Stimulated activated CD4-positive, alpha-beta T cell treated with anti-CD3 and anti-CD28 coated beads, Interleukin-4, amount 100 ng/mL, for 1 hour (primary cell): ENCODE results near the gene PIK3R6.
"Not testable (repeated sequence)": the region's sequence is repeated elsewhere in the genome, so short reads cannot be mapped to it uniquely, and the experiment has no call there.

Experiments
- DNase-seq: peaks from one replicate; pipeline ENCODE4 v3.0.0-alpha.2; 2020

PIK3R6 gene

GRCh38 chr17:8872036-8872704 is 4.7 kb upstream of the PIK3R6 start:
- DNase-seq: no peak

DNA sequence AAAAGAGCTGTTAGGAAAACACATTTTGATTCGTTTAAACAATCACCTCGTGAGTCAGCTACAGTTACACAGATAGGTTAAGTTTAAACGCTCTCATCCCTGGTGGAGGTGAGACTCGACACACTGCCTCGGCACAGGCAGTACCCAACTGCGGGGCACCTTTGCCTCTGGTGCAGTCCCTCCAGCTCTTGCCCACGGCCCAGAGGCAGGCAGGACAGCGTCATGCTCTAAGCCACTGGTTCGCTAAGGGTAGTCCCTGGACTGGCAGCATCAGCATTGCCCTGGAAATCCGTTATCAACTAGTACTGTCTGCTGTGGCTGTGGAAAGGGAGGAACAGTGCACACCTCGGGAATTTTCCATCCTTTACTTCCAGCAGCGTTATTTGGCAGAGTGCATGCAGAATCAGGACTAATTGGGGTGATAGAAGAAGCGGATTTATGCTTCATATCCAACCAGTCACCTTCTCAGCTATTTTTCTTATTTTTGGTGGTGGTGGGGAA is 3.7 kb upstream of the PIK3R6 start:
- DNase-seq: no peak

- no peak for DNase-seq
Measured at GRCh38 chr17:8870406-8871040, 3.0 kb upstream of the PIK3R6 start.

- DNase-seq: no peak
Measured at GRCh38 chr17:8869114-8869815, 1.8 kb upstream of the PIK3R6 start.

DNA sequence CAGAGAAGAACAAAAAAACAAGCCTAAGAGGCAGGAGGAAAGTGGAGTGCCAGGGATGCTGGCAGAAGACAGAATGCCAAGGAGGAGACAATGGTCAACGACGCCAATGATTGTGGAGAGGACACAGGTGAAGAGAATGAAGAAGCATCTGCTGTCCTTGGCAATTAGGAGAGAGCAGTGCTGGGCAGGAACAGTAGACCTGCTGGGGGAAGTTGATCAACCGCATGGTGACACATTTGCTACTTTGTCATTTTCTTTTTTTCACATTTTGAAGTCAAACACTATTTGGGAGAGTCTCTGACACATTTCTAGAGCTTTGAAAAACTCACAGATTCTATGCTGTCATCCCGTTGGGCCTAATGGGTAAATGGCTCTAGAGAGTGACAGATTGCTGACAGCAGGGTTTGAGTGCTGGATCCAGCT is 1.1 kb upstream of the PIK3R6 start:
- no peak for DNase-seq

DNA sequence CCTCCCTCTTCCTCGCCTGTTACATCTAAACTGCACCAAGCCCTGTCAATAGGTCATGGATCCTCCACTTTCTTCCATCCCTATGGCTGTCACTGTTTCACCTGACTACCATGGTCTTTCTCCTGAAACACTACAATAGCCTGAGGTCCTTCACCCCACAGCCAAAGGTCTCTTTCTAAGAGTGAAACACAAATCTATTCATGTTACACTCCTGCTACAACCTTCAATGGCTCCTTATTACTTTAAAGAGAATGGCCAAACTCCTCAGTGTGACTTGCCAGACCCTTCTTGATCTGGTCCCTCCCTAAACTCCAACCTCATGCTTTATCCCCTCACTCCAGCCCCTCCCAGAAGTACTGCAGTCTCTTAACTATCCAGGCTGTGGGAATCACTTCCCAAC is 618 bp upstream of the PIK3R6 start:
- DNase-seq: no peak

DNA sequence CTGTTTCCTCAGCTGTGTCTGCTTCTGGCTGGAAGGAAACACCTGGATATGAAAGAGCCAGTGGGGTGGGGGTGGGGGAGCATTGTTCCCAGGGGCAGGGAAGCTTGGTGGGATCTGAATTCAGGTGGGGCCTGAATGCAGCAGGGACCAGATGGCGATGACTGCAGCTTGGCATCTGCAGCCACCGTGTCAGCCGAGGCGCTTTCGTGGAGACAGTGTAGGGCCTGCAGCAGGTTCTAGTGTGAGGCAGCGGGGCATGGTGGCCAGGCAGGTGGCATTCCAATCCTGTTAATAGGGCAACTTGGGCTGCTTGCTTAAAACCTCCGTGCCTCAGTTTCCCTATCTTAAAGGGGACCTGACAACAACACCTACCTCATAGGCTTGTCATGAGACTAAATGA is 1.7 kb downstream of the PIK3R6 start:
- DNase-seq: no peak

- no peak for DNase-seq
Measured at GRCh38 chr17:8865385-8865784, 2.1 kb downstream of the PIK3R6 start.

- no peak for DNase-seq
Measured at GRCh38 chr17:8862213-8863056, 5.0 kb downstream of the PIK3R6 start.

DNA sequence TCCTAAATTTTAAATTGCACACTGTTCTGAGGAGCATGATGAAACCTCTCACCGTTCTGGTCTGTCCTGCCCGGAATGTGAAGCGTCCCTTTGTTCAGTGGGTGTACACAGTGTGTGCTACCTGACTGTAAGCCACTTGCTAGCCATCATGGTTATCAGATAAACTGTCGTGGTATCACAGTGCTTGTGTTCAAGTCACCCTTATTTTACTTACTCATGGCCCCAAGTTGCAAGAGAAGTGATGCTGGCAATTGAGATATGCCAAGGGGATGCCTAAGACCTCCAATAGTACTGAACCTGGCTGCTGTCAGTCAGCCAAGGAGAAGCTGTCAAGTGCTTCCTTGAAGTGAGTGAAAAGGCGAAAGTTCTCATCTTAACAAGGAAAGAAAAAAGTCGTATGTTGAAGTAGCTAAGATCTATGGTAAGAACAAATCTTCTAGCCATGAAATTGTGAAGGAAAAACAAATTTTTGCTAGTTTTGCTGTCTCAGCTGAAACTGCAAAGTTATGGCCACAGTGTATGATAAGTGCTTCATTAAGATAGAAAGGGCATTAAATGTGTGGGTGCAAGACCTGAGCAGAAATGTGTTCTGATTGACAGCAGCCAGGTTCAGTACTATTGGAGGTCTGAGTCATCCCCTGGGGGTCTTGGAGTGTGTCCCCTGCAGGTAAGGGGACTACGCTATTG is 5.8 kb downstream of the PIK3R6 start:
- DNase-seq: no peak

GRCh38 chr17:8859804-8860430 is 7.6 kb downstream of the PIK3R6 start:
- no peak for DNase-seq

GRCh38 chr17:8859027-8859803 is 8.3 kb downstream of the PIK3R6 start:
- DNase-seq: no peak

GRCh38 chr17:8857919-8858318 is 9.6 kb downstream of the PIK3R6 start:
- no peak for DNase-seq

DNA sequence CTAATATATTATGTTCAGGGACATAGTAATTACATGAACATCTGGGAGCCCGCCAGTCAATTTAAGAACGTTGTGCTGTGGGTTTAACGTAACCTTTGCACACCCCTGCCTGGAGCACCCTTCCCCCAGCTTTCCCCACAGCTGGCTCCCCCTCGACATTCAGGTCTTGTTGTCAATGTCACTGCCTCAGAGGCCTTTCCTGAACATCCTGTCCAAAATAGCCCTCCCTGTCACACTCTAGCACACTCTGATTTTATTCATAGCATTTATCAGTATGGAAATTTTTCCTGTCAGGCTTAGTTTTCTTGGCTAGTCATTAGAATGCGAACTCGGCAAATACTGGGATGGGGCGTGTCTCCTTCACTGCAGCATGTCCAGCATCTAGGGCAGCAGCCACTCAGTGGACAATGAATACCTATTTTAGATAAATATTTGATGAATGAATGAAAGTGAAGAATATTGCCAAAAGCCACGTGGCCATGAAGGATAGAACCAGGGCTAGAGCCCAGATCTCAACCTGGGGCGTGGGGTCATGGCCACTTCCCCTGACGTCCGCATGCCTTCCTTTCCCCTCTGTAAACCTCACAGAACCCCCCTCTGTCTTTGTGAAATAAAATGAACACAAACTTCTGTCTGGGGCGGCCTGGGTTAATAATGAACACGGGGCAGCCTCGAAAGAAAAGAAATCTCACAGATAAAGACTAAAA is 10.5 kb downstream of the PIK3R6 start:
- no peak for DNase-seq

DNA sequence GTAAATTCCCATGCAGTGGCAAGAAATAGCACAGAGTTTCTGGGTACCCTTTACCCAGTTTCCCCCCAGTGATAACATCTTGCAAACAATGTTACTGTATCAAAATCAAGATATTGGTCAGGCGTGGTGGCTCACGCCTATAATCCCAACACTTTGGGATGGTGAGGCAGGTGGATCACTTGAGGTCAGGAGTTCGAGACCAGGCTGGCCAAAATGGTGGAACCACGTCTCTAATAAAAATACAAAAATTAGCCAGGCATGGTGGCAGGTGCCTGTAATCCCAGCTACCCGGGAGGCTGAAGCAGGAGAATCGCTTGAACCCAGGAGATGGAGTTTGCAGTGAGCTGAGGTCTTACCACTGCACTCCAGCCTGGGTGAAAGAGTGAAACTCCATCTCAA is 11.3 kb downstream of the PIK3R6 start:
- not testable (repeated sequence) for DNase-seq

GRCh38 chr17:8855477-8856204 is 11.8 kb downstream of the PIK3R6 start:
- DNase-seq: no peak

GRCh38 chr17:8851600-8851999 is 15.9 kb downstream of the PIK3R6 start:
- no peak for DNase-seq

GRCh38 chr17:8849311-8850041 is 18.0 kb downstream of the PIK3R6 start:
- no peak for DNase-seq

GRCh38 chr17:8847891-8848290 is 19.6 kb downstream of the PIK3R6 start:
- no peak for DNase-seq
